Mesothelial cell of epicardium (in vitro differentiated cells): Measurements from ENCODE around the gene HMHB1. TPM values are rescaled to one million over a fixed set of nuclear protein-coding genes. Genes with fewer than 3 reads are reported as not detected.
"Not testable (repeated sequence)": the region's sequence is repeated elsewhere in the genome, so short reads cannot be mapped to it uniquely, and the experiment has no call there.

Experiments used
- DNase-seq, 2 experiments: peaks; one replicate each; pipeline ENCODE4 v3.0.0; 2021; ENCODE audit warnings: low spot score in 2 of 2; ENCODE audit not compliant: unreplicated experiment in 2 of 2
- H3K27ac Mint-ChIP-seq: 2 replicates; pipeline ENCODE4 v1.8.0; 2021; ENCODE audit warnings: mixed read lengths
- H3K27me3 Mint-ChIP-seq: 2 replicates; pipeline ENCODE4 v1.8.0; 2021; ENCODE audit warnings: low read depth, mixed read lengths
- H3K36me3 Mint-ChIP-seq: 2 replicates; pipeline ENCODE4 v1.8.0; 2021; ENCODE audit warnings: mixed read lengths
- H3K4me1 Mint-ChIP-seq: 2 replicates; pipeline ENCODE4 v1.8.0; 2021; ENCODE audit warnings: mixed read lengths
- H3K4me3 Mint-ChIP-seq: 2 replicates; pipeline ENCODE4 v1.8.0; 2021; ENCODE audit warnings: mild to moderate bottlenecking, moderate library complexity, mixed read lengths
- H3K9me3 Mint-ChIP-seq: 2 replicates; pipeline ENCODE4 v1.8.0; 2021; ENCODE audit warnings: mixed read lengths
- total RNA-seq: library from RNA; stranded (reverse); gene quantifications from 3 replicates; pipeline ENCODE4 v1.2.1, GENCODE V29; 2021
- TF ChIP-seq, protein P1 (sequence below): fragments of 200-600 bp; sonication (generic); IDR thresholded peaks from one replicate; pipeline ENCODE4 v1.5.0; 2021; ENCODE audit warnings: antibody characterized with exemption; ENCODE audit not compliant: unreplicated experiment

Gene HMHB1
- total RNA-seq, 1 donor from 2014 or later: not detected

DNA sequence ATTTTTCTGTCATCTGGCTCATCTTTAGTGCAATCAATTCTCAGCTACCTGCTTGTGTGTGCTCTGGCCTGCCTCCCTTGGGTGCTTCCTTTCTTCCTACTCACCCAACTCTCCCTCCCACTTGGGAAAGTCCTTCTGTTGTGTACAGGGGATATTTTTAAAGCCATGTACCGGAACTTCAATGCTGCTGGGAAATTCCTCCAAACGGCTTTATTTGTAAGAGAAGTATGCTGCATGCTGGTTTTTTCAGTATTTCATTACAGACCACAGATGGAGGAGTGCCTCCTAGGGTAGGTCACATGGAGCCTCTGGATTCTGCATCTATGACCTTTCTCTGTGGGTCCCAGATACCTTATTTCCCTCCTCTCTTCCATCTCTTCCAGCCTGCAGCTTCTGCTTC, 5.4 kb upstream of the HMHB1 start:
- Mint-ChIP-seq H3K27me3 (peaks cover 5% of the 10 kb centered on the region), H3K27ac (no peak overlapping the region), H3K4me3 (no peak overlapping the region), H3K36me3 (no peaks in the 10 kb centered on the region), H3K4me1 (peaks cover 8% of the 10 kb centered on the region), H3K9me3 (no peaks in the 10 kb centered on the region)
- DNase-seq: no peak
- TF ChIP-seq, protein P1, sequence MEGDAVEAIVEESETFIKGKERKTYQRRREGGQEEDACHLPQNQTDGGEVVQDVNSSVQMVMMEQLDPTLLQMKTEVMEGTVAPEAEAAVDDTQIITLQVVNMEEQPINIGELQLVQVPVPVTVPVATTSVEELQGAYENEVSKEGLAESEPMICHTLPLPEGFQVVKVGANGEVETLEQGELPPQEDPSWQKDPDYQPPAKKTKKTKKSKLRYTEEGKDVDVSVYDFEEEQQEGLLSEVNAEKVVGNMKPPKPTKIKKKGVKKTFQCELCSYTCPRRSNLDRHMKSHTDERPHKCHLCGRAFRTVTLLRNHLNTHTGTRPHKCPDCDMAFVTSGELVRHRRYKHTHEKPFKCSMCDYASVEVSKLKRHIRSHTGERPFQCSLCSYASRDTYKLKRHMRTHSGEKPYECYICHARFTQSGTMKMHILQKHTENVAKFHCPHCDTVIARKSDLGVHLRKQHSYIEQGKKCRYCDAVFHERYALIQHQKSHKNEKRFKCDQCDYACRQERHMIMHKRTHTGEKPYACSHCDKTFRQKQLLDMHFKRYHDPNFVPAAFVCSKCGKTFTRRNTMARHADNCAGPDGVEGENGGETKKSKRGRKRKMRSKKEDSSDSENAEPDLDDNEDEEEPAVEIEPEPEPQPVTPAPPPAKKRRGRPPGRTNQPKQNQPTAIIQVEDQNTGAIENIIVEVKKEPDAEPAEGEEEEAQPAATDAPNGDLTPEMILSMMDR: no peak

GRCh38 chr5:143807401-143807800, 4.6 kb upstream of the HMHB1 start:
- Mint-ChIP-seq H3K9me3 (no peaks in the 10 kb centered on the region), H3K27ac (no peak overlapping the region), H3K36me3 (no peaks in the 10 kb centered on the region), H3K4me3 (no peak overlapping the region), H3K4me1 (peaks cover 8% of the 10 kb centered on the region), H3K27me3 (peaks cover 12% of the 10 kb centered on the region)
- no peak for DNase-seq
- TF ChIP-seq, protein P1: no peak

GRCh38 chr5:143816370-143816769, 4.4 kb downstream of the HMHB1 start:
- H3K4me3 Mint-ChIP-seq, H3K4me1 Mint-ChIP-seq, H3K27ac Mint-ChIP-seq, H3K36me3 Mint-ChIP-seq, DNase-seq: not testable (repeated sequence)
- H3K27me3 Mint-ChIP-seq: peaks cover 12% of the 10 kb centered on the region
- peaks cover 16% of the 10 kb centered on the region for H3K9me3 Mint-ChIP-seq

GRCh38 chr5:143819716-143820115, 7.8 kb downstream of the HMHB1 start:
- Mint-ChIP-seq H3K36me3 (no peaks in the 10 kb centered on the region), H3K27ac (no peak overlapping the region), H3K4me1 (peaks cover 4% of the 10 kb centered on the region), H3K27me3 (peaks cover 3% of the 10 kb centered on the region), H3K4me3 (no peak overlapping the region), H3K9me3 (peaks cover 16% of the 10 kb centered on the region)
- DNase-seq: no peak
- TF ChIP-seq, protein P1: no peak

GRCh38 chr5:143820451-143820850, 8.5 kb downstream of the HMHB1 start:
- Mint-ChIP-seq H3K4me3 (no peak overlapping the region), H3K36me3 (no peaks in the 10 kb centered on the region), H3K27ac (no peak overlapping the region), H3K9me3 (peaks cover 16% of the 10 kb centered on the region), H3K4me1 (peaks cover 4% of the 10 kb centered on the region), H3K27me3 (peaks cover 3% of the 10 kb centered on the region)
- TF ChIP-seq, protein P1: no peak
- no peak for DNase-seq

DNA sequence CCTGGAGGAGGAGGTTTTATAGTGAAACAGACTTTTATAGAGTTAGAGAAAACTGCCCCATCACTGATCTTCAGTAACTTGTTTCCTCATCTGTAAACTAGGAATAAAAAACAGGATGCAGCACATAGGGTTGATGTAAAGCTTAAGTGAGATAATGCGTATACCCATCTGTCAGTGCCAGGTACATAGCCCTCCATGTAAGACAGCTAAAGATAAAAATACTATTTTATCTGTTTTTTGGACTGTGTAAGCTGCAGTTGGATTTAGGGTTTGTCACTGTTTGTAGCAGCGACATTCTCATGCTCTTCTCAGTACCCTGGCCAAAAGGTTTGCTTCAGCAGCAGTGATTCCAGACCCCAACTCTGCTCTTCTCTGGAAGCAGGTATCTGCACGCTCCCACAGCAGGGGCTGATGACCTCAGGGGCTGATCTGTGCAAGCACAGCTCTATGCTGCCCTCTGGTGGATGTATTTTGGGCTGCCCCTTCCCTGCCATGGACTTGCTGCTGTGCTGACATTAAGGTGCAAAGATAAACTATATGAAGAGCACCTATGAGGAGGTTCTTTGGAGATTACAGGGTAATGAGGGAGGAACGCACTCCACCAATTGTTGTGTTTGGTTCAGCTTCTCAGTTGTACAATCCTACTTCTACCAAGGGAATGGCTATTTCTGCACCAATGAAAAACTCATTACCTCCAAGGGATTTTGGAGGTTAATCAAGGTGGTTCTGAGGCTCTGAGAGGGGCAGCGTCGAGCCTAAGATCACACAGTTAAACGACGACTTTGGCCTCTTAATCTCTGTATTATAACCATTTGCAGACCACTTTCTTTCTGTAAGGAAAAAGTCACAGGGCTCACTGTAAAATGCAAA, 13.1 kb downstream of the HMHB1 start:
- peak; percentile 66 to 86 for DNase-seq
- no peak overlapping the region for H3K27ac Mint-ChIP-seq

More for the DNA sequence above, 13.1 kb downstream of the HMHB1 start:
- H3K4me3 Mint-ChIP-seq: no peak overlapping the region
- no peaks in the 10 kb centered on the region for H3K9me3 Mint-ChIP-seq
- no peaks in the 10 kb centered on the region for H3K27me3 Mint-ChIP-seq
- TF ChIP-seq, protein P1: peak; percentile 82
- H3K4me1 Mint-ChIP-seq: peaks cover 12% of the 10 kb centered on the region
- H3K36me3 Mint-ChIP-seq: no peaks in the 10 kb centered on the region
